ENCODE data around the gene PLCB2.

PLCB2 gene

DNA sequence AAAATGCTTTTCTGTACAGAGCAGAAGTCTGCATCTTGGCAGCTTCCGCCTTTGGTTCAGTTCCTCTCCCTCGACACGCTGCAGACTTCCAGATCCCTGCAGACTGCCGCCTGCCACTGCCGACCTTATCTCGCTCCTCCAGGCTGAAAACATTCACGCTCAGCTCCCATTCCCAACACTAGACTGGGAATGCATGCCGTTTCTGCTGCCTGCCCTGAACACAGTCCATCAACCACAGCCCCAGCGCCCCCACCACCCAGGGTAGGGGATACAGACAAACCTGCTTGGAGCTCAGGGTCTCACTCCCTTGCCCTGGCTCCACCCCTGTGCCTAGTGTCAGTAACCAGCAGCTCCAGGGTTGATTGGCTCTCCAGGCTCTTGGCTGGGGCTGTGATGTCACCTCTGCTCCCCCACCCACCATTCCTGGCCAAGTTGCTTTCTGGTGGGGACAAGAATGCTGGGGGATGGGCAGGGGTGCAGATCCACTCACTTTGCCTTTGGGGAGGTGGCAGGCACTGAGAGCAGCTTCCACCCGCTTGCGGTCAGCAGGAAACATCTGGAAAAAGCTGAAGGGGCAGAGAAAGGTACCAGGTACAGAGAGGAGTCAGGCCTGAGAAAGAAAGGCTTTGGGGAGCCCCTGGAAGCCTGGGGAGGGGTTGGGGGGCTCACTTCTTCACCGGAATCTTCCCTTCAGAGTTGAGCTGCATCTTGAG lies 6.1 kb downstream of the PLCB2 start:
- no peak for DNase-seq

DNA sequence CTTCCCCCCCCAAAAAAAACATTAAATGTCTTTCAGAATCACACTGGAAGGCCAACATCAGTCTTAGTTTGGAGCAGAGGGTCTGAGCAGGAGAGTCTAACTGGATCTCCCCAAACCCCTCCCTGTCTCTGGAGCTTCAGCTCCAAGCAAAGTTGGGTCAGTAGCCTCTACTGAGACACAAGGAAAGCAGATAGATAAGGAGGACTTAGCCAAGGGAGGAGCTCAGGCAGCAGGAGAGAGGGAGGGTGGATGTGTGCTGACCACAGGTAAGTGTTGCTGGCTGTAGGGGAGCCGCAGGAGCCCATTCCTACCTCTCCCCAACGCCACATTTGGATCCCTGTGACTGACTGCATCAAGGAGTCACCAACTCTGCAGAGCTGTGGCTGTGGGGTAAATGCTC lies 7.0 kb downstream of the PLCB2 start:
- no peak for DNase-seq

DNA sequence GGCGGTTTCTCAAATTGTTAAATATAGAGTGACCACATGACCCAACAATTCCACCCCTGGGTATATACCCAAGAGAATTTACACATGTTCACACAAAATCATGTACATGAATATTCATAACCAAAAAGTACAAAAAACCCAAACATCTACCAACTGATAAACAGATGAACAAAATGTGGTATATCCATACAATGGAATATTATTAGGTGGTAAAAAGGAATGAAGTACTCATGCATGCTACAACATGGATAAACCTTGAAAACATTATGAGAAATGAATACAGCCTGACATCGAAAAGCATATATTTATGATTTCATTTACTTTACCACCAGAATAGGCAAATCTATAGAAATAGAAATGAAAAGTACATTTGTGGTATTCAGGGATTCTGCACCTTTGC lies 7.4 kb downstream of the PLCB2 start:
- no peak for DNase-seq

DNA sequence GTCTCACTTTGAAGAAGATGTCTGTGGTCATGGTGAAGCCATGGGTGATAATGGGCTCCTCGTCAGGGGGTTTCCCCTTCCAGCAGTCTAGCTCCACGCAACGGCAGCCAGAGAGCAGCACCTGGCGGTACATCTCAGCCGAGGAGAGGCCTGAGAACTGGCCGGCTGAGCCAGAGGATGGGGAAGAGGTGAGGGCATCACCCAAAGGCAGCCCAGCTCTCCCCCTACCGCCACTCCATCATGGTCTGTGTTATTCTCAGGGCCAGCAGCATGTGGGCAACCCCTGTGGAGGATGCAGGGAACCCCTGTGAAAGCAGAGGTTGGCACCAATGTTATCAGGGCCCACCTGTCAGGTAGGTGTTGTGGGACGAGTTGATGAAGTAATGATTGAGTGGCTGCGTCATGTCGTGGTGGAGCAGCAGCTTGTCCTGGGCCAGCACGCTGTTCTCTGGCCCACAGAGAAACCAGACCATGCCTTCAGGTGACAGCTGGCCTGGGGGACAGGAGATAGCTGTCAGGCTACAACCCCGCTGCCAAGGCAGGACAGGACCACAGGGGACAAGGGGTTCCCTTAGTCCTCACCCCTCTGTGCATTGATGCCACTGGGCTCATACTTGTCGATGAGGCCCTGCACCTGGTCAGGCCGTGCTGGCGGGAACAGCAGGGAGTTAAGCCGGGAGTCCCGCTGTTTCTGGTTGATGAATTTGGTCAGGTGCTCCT lies 9.4 kb downstream of the PLCB2 start:
- DNase-seq: no peak

DNA sequence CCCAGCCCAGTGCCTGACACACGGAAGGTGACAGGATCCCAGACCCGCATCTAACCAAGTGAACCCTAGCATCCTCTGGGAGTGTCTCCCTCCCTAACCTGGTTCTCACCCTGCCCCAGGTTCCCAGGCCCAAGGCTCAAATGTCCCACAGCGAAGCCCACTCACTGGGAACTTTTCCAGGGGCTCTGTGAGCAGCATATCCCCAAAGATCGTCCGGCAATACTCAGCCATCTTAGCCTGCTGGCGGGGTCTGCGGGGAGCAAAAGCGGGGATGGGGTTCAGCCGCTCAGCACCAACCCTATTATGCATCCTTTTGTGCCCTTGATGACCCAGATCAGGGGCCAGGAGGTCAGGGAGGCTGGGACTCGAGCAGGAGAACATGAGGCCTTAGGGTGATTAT lies 10.4 kb downstream of the PLCB2 start:
- no peak for DNase-seq

DNA sequence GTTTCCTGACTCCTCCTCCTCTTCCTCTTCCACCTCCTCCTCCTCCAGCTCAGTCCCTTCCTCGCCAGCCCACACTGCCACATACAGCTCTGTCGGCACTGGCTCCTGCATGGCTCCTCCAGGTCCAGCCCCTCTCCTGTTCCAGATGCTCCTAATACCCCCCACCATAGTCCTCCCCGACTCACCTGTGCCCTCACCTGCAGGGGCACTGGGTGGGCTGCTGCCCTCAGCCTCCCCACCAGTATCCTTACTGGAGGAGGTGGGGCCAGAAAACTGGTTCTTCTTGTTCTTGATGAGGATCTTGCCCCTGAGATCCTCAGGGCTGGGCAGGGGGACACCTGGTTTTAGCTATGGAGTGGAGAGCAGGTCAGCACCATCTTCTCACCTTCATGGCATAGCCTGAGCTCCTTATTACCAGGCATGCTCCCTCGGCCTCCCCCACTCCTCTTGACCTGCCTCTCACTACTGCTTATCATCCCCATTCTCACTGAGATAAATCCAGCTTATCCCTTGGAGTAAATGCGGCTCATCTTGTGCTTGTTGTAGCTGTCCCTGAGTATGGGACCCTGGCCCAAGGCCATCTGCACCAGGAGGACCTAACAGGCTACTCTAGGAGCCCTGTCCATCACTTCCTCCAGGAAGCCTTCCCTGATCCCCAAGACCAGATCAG lies 11.0 kb downstream of the PLCB2 start:
- no peak for DNase-seq

DNA sequence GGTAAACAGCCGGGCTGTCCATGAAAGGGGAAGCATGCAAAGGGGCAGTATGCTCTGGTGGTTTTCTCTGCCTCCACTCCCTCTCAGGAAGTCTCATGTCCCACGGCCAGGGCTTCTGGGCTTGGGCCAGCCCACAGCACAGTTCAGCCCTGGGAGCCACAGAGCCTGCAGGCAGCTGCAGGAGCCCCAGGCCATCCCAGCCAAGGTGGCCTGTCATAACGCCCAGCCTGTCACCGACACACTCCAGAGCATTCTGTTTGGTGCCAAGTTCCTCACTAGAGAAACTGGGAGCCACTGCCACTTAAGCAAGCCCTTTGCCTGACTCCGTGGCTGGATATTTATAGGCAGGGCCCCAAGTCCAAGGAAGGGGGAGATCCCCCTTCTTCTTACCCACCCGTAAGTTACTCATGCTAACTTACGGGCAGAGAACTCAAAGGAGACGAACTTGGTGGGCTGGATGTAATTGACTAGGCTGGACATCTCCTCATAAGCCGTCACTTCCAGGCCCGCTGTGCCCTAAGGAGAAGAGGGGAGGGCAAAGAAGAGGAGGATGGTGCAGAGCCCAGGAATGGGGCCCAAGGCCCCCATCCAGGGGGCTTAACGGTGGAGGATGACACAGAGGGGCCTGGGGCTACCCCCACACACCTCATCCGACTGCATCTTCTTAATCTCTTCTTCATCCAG lies 11.7 kb downstream of the PLCB2 start:
- no peak for DNase-seq

DNA sequence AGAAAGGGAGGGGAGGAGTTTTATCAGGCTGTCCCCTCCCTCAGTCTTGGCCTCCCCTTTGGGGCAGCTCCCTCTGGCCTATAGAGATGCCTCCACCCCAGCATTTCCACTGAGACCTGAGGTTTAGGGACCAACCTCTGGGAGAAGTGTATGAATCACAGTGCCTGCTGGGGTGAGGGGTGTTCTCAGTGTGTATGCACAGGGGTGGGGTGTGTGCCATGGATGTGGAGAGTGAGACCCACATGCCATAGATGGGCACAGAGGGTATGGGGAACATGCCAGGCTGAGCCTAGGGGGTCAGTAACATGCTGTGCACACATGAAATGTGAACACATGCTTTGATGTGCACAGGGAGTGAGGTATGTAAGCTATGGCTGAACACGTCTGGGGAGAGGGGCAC lies 12.4 kb downstream of the PLCB2 start:
- no peak for DNase-seq

DNA sequence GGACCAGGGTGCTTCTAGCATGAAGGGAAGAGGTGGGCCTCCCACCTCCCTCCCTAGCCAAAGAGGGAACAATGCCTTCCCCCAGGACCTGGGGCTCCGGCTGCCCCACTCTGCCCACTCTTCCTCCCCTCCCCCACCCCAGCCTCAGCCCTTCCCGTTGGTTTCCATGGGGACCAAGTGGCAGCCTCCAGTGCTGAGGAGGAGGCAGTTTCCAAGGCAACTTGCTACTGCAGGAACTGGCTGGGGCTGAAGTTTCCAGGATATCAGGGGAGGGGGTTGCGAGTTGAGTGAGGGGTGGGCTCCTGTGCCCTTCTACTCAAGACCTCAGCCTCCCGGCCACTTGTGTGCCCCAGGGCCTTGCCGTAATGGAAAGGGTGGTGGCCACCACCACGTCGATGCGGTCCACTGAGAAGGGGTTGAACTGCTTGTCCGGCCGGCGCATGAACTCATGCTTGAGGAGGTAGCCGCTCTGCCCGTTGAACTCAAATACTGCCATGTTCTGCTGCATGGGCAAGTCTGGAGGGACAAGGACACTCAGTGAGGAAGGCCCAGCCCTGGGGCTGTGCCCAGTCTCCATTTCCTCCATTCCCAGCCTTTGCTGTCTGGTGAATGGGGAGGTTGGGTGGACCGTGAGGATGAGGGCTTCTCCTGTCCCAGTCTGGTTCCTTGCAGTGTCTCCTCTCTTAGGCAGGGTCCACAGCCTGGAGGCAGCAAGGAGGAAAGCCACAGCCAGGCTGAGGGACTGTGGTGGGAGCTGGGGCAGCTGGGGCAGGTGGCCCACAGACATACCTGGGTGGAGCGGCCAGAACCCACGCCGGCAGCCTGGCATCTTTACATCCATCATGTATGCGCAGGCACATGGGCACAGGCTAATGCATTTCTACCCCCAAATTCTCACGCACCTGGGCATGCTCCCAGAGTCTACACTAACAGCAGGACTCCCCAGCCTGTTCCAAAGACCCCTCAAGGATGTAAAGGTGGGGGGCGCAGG lies 13.5 kb downstream of the PLCB2 start:
- no peak for DNase-seq

DNA sequence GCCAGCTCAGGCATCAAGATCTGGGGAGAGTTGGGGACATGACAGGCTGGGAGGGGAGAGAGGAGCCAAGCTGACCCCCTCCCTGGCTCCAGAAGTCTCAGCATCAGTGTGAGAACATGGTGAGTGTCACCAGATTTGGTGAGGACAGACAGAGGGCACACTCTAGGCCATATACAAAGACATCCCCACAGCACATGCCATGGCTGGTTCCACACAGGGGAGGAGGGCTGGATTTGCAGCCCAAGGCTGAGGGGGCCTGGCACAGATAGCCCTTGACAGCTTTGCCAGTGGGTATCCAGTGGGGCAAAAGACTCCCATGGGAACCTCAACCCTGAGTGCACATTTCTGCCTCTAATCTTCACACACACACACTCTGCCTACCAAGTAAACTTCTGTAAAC lies 14.7 kb downstream of the PLCB2 start:
- DNase-seq: no peak

DNA sequence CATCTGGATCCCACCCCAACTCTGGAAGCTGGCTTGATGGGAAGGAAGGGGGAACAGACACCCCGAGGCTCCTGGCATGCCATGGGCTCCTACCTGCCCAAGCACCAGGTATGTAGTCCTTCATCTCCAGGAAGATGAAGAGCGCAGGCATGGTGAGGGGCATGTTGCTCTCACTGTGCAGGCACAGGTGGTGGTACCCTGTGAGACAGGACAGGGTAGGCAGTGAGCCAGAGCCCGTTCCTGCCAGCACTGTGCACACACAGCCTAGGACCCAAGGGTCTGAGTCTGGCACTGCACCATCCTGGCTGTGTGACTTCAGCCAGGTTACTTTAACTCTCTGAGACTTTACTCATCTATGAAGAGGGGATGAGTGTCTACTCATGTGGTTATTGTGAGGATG lies 15.5 kb downstream of the PLCB2 start:
- DNase-seq: no peak

DNA sequence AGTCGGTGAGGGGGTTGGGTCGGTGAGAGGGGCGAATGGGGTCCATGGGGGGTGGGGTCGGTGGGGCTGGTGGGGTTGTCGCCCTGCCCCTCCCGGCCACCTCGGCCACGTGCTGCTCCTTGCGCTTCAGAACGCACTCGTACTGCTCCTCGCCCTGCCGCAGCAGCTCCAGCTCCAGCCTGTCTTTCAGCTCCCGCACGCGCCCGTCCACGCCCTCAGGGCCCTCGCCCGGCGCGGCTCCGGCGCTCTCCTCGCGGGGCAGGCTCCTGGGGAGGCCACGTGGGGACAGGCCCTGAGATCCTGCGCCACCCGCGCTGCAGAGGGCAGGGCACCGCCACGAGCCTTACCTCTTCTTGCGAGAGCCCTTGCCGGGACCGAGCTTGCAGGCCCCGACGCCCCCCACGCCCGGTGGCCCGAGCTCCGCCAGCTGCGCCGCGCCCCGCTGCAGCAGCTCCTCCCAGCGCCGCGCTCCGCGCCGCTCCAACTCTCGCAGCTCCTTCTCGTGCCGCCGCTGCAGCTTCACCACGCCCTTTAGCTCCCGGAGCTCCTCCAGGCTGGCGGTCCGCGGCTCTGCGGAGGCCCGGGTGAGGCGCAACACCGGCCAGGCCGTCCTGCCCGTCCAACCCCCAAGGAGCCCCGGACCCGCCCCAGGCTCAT lies 16.7 kb downstream of the PLCB2 start:
- DNase-seq: no peak

DNA sequence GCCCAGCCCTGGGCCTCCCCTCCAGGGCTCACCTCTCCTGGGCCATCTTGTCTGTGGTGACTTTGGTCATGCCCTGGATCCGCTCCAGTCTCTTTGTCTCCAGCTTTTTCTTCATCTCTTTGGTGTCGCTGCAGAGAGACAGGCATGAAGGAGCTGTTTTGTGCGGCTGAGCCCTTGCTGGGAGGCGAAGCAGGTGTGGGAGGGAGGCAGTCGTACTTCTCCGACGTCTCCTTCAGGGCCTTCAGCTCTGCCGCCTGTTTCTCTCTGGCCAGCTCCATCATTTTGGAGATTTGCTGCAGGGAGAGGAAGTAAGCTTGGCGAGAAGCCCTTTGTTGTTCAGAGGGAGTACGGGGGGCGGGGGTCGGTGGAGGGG lies 17.2 kb downstream of the PLCB2 start:
- DNase-seq: no peak

DNA sequence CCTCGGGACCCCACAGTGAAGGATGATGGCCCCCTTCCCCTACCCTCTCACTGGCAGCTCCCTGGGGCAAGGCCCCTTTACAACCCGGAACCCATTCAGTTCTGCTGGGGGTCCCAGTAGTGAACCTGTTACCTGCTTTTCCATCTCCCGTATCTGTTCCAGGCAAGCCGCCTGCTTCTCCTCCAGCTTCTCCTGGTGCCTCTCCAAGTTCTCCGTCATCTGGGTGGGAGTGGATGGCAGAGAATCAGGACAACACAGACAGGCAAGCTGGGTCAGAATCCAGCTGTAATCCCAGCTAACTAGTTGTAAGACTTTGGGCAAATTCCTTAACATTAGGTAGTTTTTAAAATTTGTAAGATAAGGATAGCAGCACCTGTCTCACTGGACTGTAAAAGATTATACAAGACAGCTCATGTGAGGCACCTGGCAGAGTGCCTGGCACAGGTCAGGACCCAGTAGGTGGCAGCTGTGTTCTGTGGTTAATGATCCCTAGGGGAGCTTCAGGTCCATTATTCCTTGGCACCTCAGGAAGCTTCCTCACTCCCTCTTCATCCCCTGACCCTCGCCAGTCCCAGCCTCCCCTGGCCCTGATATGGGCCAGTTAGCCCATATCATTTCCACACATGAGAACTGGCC lies 18.5 kb downstream of the PLCB2 start:
- no peak for DNase-seq

DNA sequence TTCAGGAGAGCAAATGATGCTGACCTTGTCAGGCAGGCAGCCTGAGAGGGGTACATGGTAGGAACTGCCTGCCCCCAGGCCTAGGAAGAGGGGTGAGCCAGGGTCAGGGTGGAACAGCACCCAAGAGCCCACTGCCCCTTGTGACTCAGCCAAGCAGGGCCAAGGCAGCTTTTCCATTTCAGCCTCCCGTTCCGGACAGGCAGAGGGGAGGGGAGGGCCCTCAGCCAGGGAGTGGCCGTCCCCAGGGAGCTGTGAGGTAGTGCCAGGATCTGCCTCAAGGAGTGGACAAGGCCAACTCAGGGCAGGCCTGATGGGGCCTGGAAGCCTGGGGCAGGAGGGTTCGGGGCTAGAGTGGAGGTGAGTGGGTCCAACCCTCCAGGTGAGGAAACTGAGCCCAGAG lies 19.8 kb downstream of the PLCB2 start:
- no peak for DNase-seq

DNA sequence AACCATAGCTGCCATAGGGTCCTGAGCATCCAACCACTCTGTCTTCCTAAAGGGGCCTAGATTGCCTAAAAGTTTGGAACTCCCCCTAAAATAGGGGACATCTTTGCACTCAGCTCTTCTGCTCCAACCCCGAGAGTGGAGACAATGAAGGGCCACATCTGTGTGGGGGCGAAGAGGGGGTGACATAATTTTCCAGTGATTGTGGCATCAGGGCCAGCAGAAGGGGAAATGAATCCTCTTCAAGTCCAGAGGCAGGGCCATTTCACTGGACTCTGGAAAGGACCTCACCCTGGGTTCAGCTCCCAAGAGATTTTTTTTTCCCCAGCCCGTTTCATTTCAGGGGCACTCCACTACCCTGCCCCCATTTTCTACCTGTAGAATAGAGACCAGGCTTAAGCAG lies 20.2 kb downstream of the PLCB2 start:
- no peak for DNase-seq

DNA sequence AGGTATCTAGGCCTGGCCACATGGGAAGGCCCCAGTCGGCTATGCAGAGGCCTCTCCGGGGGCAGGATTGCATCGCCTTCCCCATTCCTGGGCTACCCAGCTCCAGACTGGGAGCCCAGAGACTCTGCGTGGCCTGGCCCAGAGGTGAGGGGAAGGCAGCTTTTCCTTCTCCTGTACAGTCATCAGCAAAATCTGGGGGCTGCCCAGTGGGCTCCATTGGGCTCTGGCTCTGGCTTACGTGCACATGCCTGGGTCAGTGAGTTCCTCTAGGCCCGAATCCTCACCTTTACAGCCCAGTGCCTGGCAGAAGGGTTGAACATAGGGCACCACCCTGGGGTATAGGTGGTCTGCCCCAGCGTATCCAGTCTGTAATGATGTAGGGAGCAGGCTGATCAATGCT lies 20.9 kb downstream of the PLCB2 start:
- no peak for DNase-seq

DNA sequence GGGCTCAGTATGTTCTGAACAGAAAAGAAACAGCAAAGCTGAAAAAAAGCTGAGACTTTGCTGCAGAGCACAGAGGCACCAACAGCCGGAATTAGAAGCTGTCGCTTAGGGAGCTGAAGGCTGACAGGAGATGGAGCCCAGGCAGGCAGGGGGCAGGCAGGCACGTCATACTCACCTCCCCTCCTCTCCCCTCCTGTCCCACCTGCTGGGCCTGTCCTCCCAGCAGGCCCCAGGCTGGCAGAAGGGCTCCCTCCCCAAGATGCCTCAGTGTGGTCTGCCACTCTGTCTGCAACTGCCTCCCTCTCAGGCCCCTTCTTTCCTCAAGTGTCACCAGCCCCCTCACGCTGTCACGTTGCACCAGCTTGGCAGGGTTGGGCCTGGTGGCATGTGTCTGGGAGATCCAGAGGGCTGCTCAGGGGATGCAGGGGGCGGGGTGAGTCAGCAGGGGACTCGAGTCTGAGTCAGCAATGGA lies 21.6 kb downstream of the PLCB2 start:
- DNase-seq: no peak

DNA sequence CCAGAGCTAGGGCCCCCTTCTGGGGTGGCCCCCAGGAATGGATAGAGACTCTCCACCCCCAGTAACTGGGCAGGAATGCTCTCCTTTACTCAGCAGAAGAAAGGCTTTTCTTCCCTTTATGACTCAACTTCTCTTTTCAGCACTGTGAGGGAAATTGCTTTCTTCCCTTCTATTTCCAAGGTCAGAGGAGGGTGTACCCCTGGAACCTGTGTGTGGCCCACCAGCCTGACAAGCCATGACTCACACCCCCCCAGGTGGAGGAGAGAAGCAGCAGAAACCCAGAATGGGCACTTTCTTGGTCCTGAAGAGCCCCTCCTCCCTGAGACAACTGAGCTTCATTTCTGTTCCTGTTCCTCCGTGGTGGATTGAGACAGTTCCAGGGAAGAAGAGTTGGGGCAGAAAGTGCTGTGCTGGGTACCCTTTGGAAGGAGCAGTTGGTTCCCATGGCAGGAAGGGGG lies 22.2 kb downstream of the PLCB2 start:
- no peak for DNase-seq

DNA sequence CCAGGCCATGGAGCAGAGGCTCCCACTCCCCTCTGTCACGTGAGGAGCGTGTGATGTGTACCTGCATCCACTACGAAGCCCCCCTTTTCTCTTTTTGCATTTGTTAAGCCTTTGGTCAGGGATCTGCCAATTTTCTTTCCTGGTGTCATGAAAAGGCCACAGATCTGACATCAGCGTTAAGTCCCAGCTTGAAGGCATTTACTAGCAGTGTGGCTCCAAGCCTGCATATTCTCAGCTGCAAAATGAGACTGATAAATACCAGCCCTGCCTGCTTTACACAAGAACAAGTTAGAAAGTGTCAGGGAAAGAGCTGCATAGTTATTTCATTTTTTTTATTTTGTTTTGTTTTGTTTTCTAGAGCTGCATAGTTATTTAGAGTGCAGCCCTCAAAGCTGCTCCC lies 22.6 kb downstream of the PLCB2 start:
- DNase-seq: no peak

DNA sequence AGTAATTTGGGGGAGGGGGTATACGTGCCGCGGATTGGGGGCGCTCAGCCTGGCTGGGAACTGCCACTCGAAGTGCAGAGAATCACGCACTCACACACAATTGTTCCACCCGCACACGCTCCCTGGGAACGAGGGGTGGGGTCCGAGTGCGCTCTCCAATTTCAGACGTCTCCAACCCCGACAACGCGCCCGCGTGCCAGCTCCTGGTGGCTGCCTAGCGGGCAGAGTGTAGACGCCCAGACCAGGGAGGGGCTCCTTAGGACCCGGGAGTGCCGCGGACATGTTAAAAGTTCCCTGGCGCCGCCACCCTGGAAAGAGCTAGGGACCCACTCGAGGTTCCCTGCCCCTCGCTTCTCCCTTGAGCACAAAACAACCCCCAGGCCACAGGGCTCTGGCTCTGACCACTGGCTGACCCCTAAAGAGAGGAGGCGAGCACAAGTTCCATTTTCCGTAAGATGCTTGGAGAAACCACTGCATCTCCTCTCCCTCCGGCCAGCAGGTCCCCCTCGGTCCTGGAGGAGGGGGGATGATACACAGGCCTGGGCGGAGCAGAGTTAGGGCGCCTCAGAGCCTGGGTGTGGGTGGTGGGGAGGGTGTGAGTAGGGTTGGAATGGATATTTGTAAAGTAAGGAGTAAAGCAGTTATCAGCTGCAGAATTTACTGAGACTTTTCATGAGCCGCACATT lies 24.0 kb downstream of the PLCB2 start:
- no peak for DNase-seq
